Activated effector memory CD4-positive, alpha-beta T cell treated with Interleukin-2 at 50 U/mL for 16 hours (primary cell): Measurements from ENCODE around the gene BECN2.
"Not testable (repeated sequence)": the region's sequence is repeated elsewhere in the genome, so short reads cannot be mapped to it uniquely, and the experiment has no call there.

Experiments
- DNase-seq: peaks from one replicate; pipeline ENCODE4 v3.0.0-alpha.2; 2020

BECN2 gene

DNA sequence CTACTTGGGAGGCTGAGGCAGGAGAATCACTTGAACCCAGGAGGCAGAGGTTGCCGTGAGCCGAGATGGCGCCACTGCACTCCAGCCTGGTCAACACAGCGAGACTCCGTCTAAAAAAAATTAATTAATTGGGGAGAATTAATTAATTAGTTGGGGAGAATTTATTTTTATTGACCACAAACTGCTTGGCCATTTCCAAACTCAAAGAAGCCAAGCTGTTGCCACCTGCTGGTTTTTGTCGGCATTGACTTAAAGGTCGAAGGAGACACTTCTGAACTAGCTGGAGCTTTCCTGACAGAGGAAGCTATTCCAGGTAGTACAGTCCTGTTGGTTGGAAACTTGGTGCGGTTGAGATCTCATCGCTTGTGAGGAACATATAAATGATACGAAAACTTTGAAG is 28.2 kb downstream of the BECN2 start:
- no peak for DNase-seq

DNA sequence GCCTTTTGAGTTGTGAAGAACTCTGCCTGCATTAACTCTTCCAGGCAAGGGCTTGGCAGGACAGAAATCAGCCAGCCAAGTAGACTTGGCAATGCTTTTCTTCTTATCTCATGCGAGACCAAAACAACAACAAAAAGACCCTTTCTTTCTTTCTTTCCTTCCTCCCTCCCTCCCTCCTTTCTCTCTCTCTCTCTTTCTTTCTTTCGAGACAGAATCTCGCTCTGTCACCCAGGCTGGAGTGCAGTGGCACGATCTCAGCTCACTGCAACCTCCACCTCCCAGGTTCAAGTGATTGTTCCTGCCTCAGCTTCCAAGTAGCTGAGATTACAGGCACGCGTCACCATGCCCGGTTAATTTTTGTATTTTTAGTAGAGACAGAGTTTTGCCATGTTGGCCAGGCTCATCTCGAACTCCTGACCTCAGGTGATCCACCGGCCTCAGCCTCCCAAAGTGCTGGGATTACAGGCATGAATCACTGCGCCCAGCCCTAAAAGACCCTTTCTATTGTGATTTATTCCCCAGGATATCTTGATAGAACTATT is 30.9 kb downstream of the BECN2 start:
- not testable (repeated sequence) for DNase-seq

DNA sequence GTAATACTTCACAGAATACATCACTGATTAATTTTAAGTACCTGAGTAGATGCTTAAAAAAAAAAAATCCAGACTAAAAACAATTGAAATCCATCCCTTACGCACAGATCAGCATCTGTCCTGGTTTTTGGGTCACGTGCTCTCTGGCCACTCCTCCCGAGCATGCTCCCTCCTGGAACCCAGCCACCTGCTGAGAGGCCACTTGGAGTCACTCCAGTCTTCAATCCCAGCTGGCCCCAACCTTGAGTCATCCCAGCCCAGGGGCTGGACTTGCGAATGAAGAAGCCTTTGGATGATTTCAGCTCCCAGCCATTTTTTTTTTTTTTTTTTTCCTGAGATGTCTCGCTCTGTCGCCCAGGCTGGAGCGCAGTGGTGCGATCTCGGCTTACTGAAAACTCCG is 32.5 kb downstream of the BECN2 start:
- no peak for DNase-seq

DNA sequence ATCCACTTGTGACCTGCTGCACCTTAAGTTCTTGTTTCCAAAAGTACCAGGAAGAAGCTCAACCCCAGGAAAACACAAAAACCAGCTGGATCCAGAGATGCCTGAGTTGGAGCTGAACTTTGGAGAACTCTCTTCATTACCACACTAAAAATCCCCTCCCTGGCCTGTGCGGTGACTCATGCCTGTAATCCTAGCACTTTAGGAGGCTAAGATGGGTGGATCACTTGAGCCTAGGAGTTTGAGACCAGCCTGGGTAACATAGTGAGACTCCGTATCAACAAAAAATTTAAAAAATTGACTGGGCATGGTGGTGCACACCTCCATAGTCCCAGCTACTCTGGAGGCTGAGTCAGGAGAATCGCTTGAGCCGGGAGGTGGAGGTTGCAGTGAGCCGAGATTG is 35.2 kb downstream of the BECN2 start:
- no peak for DNase-seq

DNA sequence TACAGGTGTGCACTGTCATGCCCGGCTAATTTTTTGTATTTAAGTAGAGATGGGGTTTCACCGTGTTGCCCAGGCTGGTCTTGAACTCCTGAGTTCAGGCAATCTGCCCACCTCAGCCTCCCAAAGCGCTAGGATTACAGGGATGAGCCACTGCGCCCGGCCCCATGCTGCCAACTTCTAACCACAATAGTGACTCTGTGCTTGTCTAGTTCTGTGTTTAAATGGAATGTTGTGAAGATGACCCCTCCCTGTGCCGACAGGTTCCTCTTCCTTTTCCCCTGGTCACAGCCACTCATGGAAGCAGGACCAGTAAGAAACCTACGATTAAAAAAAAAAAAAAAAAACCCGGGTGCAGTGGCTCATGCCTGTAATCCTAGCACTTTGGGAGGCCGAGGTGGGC is 36.6 kb downstream of the BECN2 start:
- DNase-seq = no peak

DNA sequence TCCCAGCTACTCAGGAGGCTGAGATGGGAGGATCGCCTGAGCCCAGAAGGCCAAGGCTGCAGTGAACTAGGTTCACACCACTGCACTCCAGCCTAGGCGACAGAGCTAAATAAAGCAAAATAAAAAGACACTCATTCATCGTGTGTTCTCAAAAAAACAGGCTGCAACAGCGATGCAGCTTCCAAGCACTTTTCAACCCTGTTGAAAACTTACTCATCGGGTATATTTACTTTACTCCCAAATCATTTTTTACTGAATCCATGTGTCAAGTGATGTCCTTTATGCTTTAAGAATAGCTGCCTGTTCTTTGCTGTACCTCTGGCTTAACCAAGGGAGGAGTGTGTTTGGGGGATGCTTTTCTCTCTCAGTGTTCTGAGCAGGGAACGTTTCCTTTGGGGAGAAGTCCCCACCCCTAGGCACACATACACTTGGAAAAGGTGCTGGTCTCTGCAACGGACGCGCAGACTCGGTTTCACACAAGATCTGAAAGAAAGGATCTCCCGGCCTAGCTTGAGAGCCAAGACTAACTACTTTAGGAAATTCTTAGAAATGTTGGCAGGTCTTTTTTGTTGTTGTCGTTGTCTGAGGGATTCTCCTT is 39.9 kb downstream of the BECN2 start:
- no peak for DNase-seq

DNA sequence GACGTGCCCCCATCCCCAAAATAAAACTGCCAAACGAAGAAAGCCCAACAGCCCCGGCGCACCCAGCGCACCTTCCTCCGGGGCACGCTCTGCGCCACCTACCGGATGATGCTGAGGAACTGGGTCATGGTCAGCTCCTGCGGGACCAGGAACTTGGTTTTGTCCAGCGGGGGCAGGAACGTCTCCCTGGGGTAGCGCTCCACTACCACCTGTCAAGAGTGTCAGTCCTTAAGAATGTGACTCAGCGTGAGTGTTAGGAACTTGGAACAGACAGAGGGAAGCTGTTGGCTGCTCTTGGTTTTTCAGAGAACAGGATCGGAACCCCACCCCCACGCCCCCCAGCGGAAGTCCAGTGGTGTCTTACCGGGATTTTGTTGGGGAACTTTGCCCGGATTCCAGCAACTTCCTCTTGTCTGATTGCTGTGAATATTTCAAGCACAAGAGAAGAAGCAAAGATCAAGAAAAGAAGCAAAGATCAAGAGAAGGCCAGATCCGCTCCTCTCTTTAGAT is 40.9 kb downstream of the BECN2 start:
- DNase-seq = peak; percentile 14

DNA sequence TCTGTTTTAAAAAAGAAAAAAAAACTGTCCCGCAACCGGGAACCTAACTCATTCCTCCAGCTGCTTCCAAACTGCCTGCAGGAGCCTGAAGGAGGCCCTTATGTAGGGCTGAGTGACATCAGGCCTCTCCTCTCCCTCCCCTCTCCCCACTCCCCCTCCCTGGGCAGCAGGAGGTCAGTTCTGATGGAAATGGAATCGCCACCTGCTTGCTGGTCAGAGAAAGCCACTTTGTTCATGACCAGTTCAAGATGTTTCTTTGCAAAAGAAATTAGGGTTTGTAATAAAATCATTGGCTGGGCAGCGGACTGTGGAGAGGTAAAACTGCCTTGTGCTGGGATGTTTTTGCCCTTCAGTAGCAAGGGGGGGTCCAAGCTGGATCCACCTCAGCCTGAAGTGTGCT is 41.5 kb downstream of the BECN2 start, which contains the start of gene MAP1LC3C:
TSS of gene MAP1LC3C (minus strand) at position 73 of the 400 bp plus-strand sequence. CDS start 90 bp downstream, outside the sequence.
- no peak for DNase-seq

DNA sequence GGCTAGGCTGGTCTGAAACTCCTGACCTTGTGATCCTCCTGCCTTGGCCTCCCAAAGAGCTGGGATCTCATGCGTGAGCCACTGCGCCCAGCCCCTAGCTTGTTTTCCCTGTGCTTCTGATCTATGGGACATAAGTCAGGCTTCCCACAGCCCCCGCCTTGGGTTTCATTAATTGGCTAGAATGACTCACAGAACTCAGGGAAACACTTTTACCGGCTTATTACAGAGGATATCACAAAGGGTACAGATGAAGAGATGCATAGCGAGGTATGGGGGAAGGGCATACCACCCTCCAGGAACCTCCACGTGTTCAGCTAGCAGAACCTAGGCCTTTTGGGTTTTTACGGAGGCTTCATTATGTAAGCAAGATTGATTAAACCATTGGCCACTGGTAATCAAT is 42.9 kb downstream of the BECN2 start:
- no peak for DNase-seq

DNA sequence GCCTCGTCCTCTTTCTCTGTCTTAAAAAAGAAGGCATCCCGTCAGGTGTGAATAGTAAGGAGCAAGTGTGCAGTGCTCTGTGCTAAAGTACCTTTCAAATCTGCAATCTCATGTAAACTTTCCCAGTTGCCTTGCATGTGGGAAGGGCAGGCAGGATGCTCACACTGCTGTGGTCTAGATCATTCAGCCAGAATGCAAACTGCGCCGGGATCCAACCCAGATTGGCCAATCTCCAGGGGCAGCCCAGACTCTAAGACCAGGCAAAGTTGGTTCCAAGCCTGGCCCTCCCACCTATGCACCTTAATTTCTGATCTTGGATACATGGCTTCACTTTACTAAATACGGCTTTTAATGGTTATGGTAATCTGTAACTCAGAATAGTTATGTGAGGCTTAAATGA is 44.5 kb downstream of the BECN2 start:
- DNase-seq = no peak

DNA sequence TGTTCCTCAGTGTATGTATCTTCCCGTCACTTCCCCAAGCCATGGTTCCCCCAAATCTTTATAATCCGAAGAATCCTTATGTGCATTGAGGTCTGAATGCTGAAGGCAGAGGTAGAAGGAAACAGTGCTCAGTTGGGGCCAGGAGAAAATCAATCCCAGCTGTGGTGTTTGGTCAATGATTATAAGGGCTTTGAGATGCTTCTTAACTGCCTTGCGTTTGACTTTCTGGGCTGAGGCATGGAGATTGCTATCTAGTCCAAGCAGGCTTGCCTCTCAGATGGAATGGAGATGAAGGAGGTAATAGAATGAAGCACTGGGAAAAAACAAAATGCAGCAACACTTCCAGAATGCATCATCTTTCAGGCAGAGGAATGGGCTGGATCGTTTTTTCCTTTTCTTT is 44.9 kb downstream of the BECN2 start:
- no peak for DNase-seq

DNA sequence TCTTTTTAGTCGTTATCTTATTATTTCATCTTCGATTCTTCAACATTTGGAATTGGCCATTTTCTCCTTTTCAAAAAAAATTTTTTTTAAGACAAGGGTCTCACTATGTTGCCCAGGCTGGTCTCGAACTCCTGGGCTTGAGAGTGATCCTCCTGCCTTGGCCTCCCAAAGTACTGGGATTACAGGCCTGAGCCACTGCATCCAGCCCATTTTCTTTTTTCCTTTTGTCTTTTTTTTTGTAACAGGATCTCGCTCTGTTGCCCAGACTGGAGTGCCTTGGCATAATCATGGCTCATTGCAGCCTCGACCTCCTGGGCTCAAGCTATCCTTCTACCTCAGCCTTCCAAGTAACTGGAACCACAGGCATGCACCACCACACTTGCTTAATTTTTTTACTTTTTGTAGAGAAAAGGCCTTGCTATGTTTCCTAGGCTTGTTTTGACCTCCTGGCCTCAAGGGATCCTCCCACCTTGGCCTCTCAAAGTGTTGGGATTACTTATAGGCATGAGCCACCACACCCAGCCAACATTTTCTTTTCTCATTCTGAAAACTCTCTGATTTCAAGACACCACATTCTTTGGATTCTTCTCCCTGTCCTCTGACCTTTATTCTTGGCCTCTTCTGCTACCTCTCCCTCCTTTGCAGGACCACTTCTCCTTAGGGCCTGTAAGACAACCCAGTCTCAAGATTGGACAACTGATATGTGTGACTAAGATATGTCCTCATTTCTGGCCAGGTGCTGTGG is 47.4 kb downstream of the BECN2 start:
- no peak for DNase-seq

DNA sequence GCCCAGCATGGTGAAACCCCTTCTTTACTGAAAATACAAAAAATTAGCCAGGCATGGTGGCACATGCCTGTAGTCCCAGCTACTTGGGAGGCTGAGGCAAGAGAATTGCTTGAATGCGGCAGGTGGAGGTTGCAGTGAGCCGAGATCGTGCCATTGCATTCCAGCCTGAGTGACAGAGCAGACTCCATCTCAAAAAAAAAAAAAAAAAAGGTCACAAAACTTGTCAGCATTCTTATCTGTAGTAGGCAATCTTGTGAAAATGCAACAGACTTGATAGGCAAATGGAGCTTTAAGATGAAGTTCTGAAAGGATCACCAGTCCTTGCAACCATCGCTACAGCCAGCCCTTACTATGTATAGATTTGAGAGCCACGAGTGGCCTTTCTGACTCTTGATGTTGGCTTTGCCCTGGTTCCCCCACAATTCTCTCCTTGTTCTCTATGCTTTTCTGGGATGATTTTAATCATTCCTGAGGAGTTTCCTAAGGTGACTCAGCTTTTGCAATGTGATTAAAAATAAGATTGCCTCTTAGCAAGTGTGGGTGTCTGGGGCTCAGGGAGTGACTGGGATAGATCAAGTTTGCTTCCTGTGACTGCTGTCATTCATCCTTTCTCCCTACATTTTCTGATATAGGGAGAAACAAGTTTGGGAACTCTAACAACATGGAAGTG is 48.4 kb downstream of the BECN2 start:
- DNase-seq = no peak

DNA sequence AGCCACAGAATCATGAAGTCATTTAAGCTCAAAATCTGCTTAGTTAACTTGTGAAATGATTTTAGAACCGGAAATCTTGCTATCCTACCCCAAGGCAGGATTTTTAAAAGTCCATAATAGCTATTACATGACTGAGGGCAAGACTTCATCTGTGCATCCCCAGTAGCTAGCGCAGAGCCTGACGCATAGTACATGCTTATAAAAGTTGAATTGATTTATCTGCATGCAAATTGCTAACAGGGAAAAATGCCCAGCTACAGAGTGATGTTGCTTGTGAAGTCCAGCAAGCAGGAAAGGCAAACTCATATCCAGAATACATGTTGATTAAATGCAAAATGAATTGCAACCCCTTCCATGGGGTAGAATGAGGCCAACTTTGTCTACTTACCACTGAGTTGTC is 49.4 kb downstream of the BECN2 start:
- DNase-seq = no peak
